ENCODE results near the gene CTAGE9. TPM values are rescaled to one million over a fixed set of nuclear protein-coding genes. Genes with fewer than 3 reads are reported as not detected.

Gene CTAGE9
- total RNA-seq, 4 donors from 2014 or later = not detected

GRCh38 chr6:131669891-131670290 lies 40.9 kb downstream of the CTAGE9 start:
- DNase-seq (ENCODE audit: extremely low spot score) = no peak
- intact Hi-C loops (cut with DNase I) = no loop called here
- no peaks in the 10 kb centered on the region for H3K4me1 ChIP-seq
- no peaks in the 10 kb centered on the region for H3K9me3 ChIP-seq
- no peak overlapping the region for H3K4me3 ChIP-seq
- 59% methylated on average over 1 of the region's 1 CpG for WGBS
- H3K27me3 ChIP-seq = no peaks in the 10 kb centered on the region
- TF ChIP-seq POLR2AphosphoS5 (IDR thresholded peaks at IDR 0.05) = no peak
- TF ChIP-seq POLR2A (IDR thresholded peaks at IDR 0.05; ENCODE audit: low read depth) = no peak
- TF ChIP-seq CTCF (IDR thresholded peaks at IDR 0.05) = no peak
- no peak for TF ChIP-seq EP300 (IDR thresholded peaks at IDR 0.05)
- no peak overlapping the region for H3K27ac ChIP-seq (replicated peaks in 1 of 4)
- no peaks in the 10 kb centered on the region for H3K36me3 ChIP-seq

DNA sequence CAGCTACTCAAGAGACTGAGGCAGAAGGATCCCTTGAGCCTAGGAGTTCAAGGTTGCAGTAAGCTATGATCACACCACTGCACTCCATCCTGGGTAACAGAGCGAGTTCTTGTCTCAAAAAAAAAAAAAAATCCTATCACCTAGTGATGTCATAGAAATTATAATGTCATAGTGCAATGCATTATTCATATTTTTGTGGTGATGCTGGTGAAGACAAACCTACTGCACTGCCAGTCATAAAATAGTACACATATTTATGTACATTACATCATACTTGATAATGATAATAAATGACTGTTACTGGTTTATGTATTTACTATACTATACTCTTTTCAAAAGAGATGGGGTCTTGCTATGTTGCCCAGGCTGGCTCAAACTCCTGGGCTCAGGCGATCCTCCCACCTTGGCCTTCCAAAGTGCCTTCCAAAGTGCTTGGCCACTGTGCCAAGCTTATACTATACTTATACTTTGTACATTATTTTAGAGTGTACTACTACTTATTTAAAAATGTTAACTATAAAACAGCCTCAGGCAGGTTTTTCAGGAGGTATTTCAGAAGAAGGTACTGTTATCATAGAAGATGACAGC lies 47.1 kb downstream of the CTAGE9 start:
- intact Hi-C loops (cut with DNase I) = no loop called here
- H3K4me3 ChIP-seq = no peak overlapping the region
- H3K27ac ChIP-seq (replicated peaks in 1 of 4) = no peak overlapping the region
- TF ChIP-seq EP300 (IDR thresholded peaks at IDR 0.05) (no peak), POLR2A (IDR thresholded peaks at IDR 0.05; ENCODE audit: low read depth) (no peak), POLR2AphosphoS5 (IDR thresholded peaks at IDR 0.05) (no peak), CTCF (IDR thresholded peaks at IDR 0.05) (no peak)
- H3K27me3 ChIP-seq = no peaks in the 10 kb centered on the region
- no peak for DNase-seq (ENCODE audit: extremely low spot score)
- H3K4me1 ChIP-seq = no peaks in the 10 kb centered on the region
- WGBS = 100% methylated on average over 2 of the region's 2 CpGs
- H3K36me3 ChIP-seq = no peaks in the 10 kb centered on the region
- H3K9me3 ChIP-seq = no peaks in the 10 kb centered on the region

DNA sequence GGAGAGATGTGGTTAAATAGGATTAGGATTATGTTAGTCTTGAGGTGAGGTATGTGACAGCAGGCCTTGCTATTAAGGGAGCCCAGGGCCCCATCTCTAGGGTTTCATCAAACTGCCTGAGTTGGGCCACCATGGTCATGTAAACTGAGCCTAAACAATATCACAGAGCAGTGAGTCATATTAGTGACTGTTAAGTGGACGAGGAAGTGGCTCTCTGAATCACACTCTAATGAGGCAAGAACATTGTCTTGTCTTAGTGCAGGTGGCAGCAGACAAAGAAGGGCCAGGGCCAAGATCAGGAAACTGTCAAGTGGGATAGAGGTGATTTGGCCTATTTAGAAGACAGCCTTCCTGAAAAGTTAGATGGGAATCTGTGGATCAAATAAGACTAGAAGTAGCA lies 50.6 kb downstream of the CTAGE9 start:
- no peak for DNase-seq (ENCODE audit: extremely low spot score)
- no peak overlapping the region for H3K4me3 ChIP-seq
- H3K9me3 ChIP-seq = no peaks in the 10 kb centered on the region
- no peaks in the 10 kb centered on the region for H3K4me1 ChIP-seq
- no peaks in the 10 kb centered on the region for H3K27me3 ChIP-seq
- 57% methylated on average over 1 of the region's 1 CpG for WGBS
- intact Hi-C loops (cut with DNase I) = no loop called here
- TF ChIP-seq POLR2AphosphoS5 (IDR thresholded peaks at IDR 0.05) (no peak), POLR2A (IDR thresholded peaks at IDR 0.05; ENCODE audit: low read depth) (no peak), CTCF (IDR thresholded peaks at IDR 0.05) (no peak), EP300 (IDR thresholded peaks at IDR 0.05) (no peak)
- no peak overlapping the region for H3K27ac ChIP-seq (replicated peaks in 1 of 4)
- no peaks in the 10 kb centered on the region for H3K36me3 ChIP-seq

Other genes with a start within 250 kb of the CTAGE9 start
- gene ARG1, start 137.8 kb downstream of the CTAGE9 start, total RNA-seq = 1 to 10 TPM in 1 of 4 donors, not detected in 3; 1.3 TPM
- gene MED23, start 82.8 kb downstream of the CTAGE9 start, total RNA-seq = 10 to 100 TPM; 17.1 to 21.2 (median 18.7) TPM
- under 1 TPM; 0.42 to 0.78 (median 0.59) TPM for gene ENPP3, start 73.7 kb downstream of the CTAGE9 start, total RNA-seq
- gene OR2A4, start 9.6 kb downstream of the CTAGE9 start, total RNA-seq = not detected
- gene ENPP1, start 97.0 kb upstream of the CTAGE9 start, total RNA-seq = 10 to 100 TPM in 3 of 4 donors, 1 to 10 TPM in 1; 7.9 to 35.2 (median 19.2) TPM
- gene CCN2, start 240.4 kb upstream of the CTAGE9 start, total RNA-seq = 100 to 1,000 TPM; 418 to 749 (median 509) TPM

Measured in esophagus muscularis mucosa (tissue), 4 donors.